Mesothelial cell of epicardium (in vitro differentiated cells): Measurements from ENCODE around the gene ARHGEF40. TPM values are rescaled to one million over a fixed set of nuclear protein-coding genes. Genes with fewer than 3 reads are reported as not detected.

ENCODE experiments used
- DNase-seq, 2 experiments: peaks; one replicate each; pipeline ENCODE4 v3.0.0; 2021; ENCODE audit warnings: low spot score in 2 of 2; ENCODE audit not compliant: unreplicated experiment in 2 of 2
- H3K27ac Mint-ChIP-seq: 2 replicates; pipeline ENCODE4 v1.8.0; 2021; ENCODE audit warnings: mixed read lengths
- H3K27me3 Mint-ChIP-seq: 2 replicates; pipeline ENCODE4 v1.8.0; 2021; ENCODE audit warnings: low read depth, mixed read lengths
- H3K36me3 Mint-ChIP-seq: 2 replicates; pipeline ENCODE4 v1.8.0; 2021; ENCODE audit warnings: mixed read lengths
- H3K4me1 Mint-ChIP-seq: 2 replicates; pipeline ENCODE4 v1.8.0; 2021; ENCODE audit warnings: mixed read lengths
- H3K4me3 Mint-ChIP-seq: 2 replicates; pipeline ENCODE4 v1.8.0; 2021; ENCODE audit warnings: mild to moderate bottlenecking, moderate library complexity, mixed read lengths
- H3K9me3 Mint-ChIP-seq: 2 replicates; pipeline ENCODE4 v1.8.0; 2021; ENCODE audit warnings: mixed read lengths
- CTCF ChIP-seq: fragments of 200-600 bp; sonication (generic); IDR thresholded peaks from one replicate; pipeline ENCODE4 v1.5.0; 2021; ENCODE audit warnings: antibody characterized with exemption; ENCODE audit not compliant: unreplicated experiment
- total RNA-seq: library from RNA; stranded (reverse); gene quantifications from 3 replicates; pipeline ENCODE4 v1.2.1, GENCODE V29; 2021

The ARHGEF40 gene
- total RNA-seq, 1 donor from 2014 or later: 96.2 TPM

GRCh38 chr14:21101802-21102413 is 31.8 kb downstream of the ARHGEF40 start:
- TF ChIP-seq CTCF: no peak
- Mint-ChIP-seq H3K4me3 (peak overlapping the region; percentile 84), H3K36me3 (no peaks in the 10 kb centered on the region), H3K4me1 (peaks cover 53% of the 10 kb centered on the region), H3K9me3 (no peaks in the 10 kb centered on the region), H3K27me3 (no peaks in the 10 kb centered on the region), H3K27ac (peak overlapping the region; percentile 95)
- no peak for DNase-seq

DNA sequence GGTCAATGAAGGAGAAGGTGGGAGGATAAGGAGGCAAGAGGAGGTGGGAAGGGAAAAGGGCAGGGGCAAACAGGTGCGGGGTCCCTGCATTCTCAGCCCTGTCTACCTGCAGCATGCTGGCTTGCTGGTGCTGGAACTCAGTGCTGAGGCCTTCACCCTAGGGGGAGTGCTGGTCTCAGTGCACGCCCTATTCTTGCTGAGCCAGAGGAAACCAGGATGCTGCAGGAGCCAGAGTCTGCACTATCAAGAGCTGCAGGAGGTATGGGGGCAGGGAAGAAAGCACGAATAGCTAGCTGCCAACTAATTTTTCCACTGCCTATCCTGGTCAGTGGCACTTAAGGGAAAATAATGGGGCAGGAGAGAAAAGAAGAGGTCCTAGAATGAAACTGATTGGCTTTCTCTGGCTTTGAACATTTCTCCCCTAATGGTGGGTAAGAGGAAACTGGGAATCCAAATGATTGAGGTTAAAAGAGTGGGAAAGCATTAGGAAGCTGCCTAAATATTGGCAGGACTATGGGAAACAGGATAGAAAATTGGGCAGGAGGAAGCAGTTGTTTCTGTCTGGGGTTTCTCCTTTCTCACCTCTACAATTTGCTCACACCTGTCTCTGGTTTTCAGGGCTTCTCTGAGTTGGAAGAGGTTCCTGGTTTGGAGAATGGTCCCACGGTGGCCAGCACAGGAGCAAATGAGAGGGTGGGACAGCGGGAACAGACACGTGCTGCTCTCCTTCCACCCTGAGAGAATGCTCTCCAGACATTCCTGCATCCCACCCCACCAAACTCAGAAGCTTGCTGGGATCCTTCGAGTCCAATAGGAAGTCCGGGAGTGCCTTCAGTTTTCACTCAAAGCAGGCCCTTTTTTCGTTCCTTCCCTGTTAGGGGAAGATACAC is 32.7 kb downstream of the ARHGEF40 start:
- H3K9me3 Mint-ChIP-seq: no peaks in the 10 kb centered on the region
- TF ChIP-seq CTCF: no peak
- no peaks in the 10 kb centered on the region for H3K36me3 Mint-ChIP-seq
- peak overlapping the region; percentile 95 for H3K27ac Mint-ChIP-seq
- peak overlapping the region; percentile 84 for H3K4me3 Mint-ChIP-seq
- DNase-seq: no peak
- no peaks in the 10 kb centered on the region for H3K27me3 Mint-ChIP-seq
- H3K4me1 Mint-ChIP-seq: peaks cover 54% of the 10 kb centered on the region

DNA sequence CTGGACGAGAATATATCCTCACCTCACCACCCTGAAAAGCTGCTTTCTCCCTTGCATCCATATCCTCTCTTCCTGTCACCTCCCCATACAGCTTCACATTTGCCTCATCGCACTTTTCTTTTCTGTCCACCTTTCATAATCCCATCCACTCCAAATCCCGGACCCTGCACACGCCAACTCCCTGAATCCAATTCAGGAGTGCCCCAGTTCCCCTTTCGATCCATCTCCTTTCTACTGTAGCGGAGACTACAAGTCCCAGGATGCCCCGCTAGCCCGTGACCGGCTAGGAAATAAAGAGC is 33.3 kb downstream of the ARHGEF40 start:
- Mint-ChIP-seq H3K36me3 (no peaks in the 10 kb centered on the region), H3K27me3 (no peaks in the 10 kb centered on the region), H3K27ac (peak overlapping the region; percentile 95), H3K4me1 (peaks cover 59% of the 10 kb centered on the region), H3K9me3 (no peaks in the 10 kb centered on the region), H3K4me3 (peak overlapping the region; percentile 84)
- TF ChIP-seq CTCF: no peak
- no peak for DNase-seq

DNA sequence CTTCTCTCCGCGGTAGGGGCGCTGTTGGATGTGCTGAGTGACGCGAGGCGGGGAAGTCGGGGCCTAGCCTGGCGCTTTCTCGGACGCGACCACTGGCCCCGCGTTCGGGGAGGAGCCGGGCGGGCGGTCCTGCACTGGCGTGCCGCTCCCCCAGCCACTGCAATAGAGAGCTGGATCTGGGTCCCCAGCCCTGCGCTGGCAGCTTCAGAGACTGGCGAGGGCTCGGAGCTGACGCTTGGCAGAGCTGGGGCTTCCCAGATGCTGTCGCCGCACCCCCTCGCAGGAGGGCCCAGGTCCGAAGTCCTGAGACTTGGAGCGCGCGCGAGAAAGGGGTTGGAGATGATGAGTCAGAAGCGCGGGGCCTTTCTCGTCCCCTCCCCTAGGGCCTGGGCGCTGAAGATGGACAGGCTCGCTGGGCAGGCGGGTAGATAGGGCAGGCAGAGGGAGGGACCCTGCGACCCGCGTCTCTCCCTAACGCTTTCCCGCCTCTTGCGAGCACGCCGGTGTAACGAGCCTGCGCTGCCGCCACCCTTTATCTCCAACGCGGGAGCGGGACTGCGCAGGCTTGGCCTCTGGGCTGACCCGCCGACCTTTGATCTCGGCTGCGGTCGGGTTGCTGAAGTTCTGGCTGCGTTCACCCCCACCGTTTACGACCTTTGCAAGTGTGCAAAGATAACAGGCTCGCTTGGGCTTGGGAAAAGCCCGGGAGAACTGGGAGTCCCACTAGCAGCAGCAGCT is 33.8 kb downstream of the ARHGEF40 start:
- Mint-ChIP-seq H3K27me3 (no peaks in the 10 kb centered on the region), H3K4me3 (peak overlapping the region; percentile 84)

More for the DNA sequence above, 33.8 kb downstream of the ARHGEF40 start:
- peak; percentile 62 for TF ChIP-seq CTCF
- no peaks in the 10 kb centered on the region for H3K9me3 Mint-ChIP-seq
- H3K27ac Mint-ChIP-seq: peak overlapping the region; percentile 95
- H3K4me1 Mint-ChIP-seq: peaks cover 56% of the 10 kb centered on the region
- DNase-seq: peak; percentile 80 to 92
- H3K36me3 Mint-ChIP-seq: no peaks in the 10 kb centered on the region
